HG02678 (cell line): Measurements from ENCODE around the gene DCAKD.

Source experiments
- ATAC-seq: cut with Tn5 transposase; IDR thresholded peaks from one replicate; pipeline ENCODE4 v1.9.1; 2021; ENCODE audit warnings: mild to moderate bottlenecking, moderate library complexity; ENCODE audit not compliant: unreplicated experiment

Gene DCAKD

DNA sequence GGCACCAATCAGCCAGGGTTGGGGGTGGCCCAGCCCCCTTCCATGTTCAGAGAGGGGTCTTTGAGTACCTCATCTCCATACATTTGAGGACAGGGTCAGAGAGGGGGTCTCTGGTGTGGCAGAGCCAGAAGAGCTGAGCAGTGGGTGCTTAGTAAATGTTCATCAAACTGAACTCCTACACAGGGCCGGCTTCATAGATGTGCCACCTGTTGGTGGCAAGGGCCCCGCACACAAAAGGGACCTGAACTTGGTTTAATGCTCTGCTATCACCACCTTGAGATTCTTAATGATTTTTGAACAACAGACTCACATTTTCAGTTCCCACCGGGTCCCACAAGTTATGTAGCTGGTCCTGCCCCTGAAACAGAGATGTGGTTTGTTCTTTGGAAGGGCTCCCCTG is 74.4 kb downstream of the DCAKD start:
- ATAC-seq: no peak

- ATAC-seq: no peak
Measured at GRCh38 chr17:44976206-44976605, 75.2 kb downstream of the DCAKD start.
